Right hindlimb (tissue), 1 donor: ENCODE results near the gene ZNF771.
A peak's percentile ranks its signal among the peaks of the same experiment; 100 is the strongest.
"Not testable (repeated sequence)": the region's sequence is repeated elsewhere in the genome, so short reads cannot be mapped to it uniquely, and the experiment has no call there.

ENCODE experiments used
- DNase-seq: peaks from one replicate; pipeline ENCODE4 v3.0.0-alpha.2; 2018

ZNF771 gene

GRCh38 chr16:30438835-30439234 lies 31.4 kb downstream of the ZNF771 start:
- no peak for DNase-seq

GRCh38 chr16:30439720-30440348 lies 32.4 kb downstream of the ZNF771 start:
- no peak for DNase-seq

GRCh38 chr16:30443631-30444030 lies 36.2 kb downstream of the ZNF771 start:
- DNase-seq = no peak

- no peak for DNase-seq
Observed at GRCh38 chr16:30444231-30445148, 37.1 kb downstream of the ZNF771 start.

GRCh38 chr16:30445149-30445407 lies 37.7 kb downstream of the ZNF771 start:
- DNase-seq = no peak

- DNase-seq = peak; percentile 97
Observed at GRCh38 chr16:30445408-30446202, 38.2 kb downstream of the ZNF771 start, which contains the start of gene SEPHS2. Gene SEPHS2 (minus strand): TSS chr16:30445874. CDS start chr16:30445727, 147 bp downstream.

- DNase-seq = no peak
Observed at GRCh38 chr16:30446203-30446595, 38.8 kb downstream of the ZNF771 start.

GRCh38 chr16:30447512-30448226 lies 40.3 kb downstream of the ZNF771 start:
- no peak for DNase-seq

- DNase-seq = no peak
Observed at GRCh38 chr16:30449116-30449435, 41.7 kb downstream of the ZNF771 start.

GRCh38 chr16:30452709-30453580 lies 45.5 kb downstream of the ZNF771 start:
- not testable (repeated sequence) for DNase-seq

- no peak for DNase-seq
Observed at GRCh38 chr16:30456302-30456701, 48.9 kb downstream of the ZNF771 start.

GRCh38 chr16:30457256-30457655 lies 49.9 kb downstream of the ZNF771 start:
- DNase-seq = no peak

- DNase-seq = no peak
Observed at GRCh38 chr16:30457743-30458560, 50.5 kb downstream of the ZNF771 start.

GRCh38 chr16:30458561-30459394 lies 51.4 kb downstream of the ZNF771 start:
- no peak for DNase-seq

GRCh38 chr16:30459456-30459855 lies 52.0 kb downstream of the ZNF771 start:
- DNase-seq = no peak

- DNase-seq = not testable (repeated sequence)
Observed at GRCh38 chr16:30461426-30461825, 54.0 kb downstream of the ZNF771 start.

- DNase-seq = no peak
Observed at GRCh38 chr16:30464078-30464477, 56.7 kb downstream of the ZNF771 start.
